HT-29 (cell line): ENCODE data around the gene ZNF76. TPM values are rescaled to one million over a fixed set of nuclear protein-coding genes. Genes with fewer than 3 reads are reported as not detected.
A peak's percentile ranks its signal among the peaks of the same experiment; 100 is the strongest.

Experiments
- DNase-seq: peaks from one replicate; pipeline ENCODE4 v3.0.0-alpha.2; 2015; ENCODE audit warnings: low spot score
- total RNA-seq: library from RNA; depleted of rRNA; stranded (reverse); fragments of >200 nt; shearing (Covaris generic); gene quantifications from 2 replicates; pipeline ENCODE4 v1.2.3, GENCODE V29; 2014; rRNA removed

The ZNF76 gene
- 19.5 and 23.1 TPM in 2 replicates for total RNA-seq

DNA sequence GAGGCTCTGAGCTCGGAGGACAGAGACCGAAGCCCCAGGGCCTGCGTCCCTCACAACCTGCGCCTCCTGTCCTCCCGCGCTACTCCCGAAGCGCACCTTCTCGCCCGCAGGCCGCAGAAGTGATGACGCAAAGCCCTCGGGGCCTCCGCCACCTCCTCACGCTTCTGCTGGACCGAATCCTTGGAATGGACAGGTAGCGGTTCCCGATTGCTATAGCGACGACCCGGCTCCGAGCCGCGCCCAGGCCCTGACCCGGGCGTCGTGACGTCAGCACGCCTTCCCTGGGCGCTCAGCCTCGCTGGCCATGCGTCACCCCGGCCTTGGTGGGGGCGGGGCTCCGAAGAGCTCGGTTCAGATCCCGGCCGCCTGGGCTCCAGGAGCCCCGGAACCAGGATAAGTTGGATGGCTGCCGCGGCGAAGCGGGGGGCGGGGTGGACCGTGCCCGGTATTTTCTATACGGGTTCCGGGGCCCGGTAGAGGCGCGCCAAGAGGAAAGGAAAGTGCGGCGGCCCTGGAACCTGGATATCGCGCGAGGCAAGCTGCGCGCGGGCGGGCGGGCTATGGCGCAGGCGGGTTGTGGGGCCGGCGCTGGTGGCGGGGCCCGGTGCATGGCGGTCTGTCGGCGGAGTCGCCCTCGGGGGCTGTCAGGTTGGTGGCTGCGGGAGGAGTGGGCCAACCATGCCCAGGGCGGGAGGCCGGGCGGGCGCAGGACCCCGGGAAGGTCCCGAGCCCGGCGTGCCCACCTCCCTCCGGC lies at the start of gene ZNF76:
Gene ZNF76, plus strand, starts transcription at position 542 of the 754 bp plus-strand sequence. CDS start 21,417 bp downstream, outside the sequence.
- peak; percentile 97 for DNase-seq

DNA sequence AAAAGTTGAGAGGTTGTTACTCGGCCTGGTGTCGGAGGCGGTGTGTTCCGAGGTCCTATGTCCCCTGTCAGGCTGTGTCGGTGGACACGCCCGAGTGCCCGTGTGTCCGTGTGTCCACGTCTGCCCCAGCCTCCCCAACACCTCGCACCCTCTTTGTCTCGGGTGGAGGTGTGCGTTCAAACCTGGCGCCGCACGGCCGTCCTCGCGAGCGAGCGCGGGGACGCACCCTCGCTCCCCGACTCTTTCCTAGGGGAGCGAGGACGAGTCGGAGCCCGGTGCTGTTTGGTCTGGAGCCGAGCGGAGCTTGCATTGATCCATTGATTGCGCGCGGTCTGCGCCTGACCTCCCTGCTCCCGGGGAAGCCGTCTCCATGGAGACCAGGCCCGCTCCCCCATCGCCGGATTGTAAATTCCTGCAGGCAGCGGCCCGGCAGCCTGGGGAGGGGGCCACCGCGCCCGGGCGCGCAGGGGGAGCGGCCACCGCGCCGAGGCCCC lies 46.2 kb upstream of the ZNF76 start:
- DNase-seq = no peak

DNA sequence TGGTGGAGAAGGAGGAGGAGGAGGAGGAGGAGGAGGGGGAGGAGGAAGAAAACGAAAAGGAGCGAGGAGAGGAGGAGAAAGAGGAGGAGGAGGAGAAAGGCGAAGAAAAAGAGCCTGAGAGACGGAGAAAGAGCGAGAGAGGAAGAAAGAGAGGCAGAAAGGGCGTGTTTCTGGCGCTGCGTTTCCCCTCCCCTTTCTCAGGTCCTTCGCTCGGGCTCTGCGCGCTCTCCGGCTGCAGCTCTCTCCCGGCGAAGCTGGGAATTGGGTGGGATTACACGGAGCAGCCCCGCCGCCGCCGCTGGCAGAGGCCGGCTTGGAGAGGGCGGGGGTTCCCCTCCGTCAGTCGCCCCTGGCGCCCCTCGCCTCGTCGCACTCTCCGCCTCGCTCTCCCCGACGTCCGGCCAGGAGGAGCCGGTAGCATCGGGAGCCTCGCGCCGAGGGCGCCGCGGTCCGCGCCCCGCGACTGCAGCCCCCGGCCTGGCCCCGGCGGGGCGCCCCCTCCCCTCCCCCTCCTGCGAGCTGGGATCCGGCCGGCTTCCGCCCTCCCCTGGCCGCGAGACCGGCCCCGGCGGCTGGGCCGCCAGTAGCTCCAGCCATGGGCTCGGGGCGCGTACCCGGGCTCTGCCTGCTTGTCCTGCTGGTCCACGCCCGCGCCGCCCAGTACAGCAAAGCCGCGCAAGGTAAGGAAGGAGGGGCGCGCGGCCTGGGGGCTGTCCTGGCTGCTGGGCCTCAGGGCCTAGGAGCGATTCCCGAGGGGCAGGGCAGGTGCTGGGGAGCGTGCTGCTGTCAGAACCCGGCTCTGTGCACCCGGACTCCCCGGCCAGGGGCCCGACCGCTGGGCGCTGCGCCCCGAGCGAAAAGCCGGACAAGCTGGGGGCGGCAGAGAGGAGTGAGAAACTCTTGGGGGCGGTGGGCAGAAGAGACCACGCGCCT lies 45.4 kb upstream of the ZNF76 start, which contains the start of gene SCUBE3:
Gene SCUBE3, plus strand, starts transcription at position 133 of the 933 bp plus-strand sequence. Its CDS starts 463 bp downstream, at position 596.
- no peak for DNase-seq

DNA sequence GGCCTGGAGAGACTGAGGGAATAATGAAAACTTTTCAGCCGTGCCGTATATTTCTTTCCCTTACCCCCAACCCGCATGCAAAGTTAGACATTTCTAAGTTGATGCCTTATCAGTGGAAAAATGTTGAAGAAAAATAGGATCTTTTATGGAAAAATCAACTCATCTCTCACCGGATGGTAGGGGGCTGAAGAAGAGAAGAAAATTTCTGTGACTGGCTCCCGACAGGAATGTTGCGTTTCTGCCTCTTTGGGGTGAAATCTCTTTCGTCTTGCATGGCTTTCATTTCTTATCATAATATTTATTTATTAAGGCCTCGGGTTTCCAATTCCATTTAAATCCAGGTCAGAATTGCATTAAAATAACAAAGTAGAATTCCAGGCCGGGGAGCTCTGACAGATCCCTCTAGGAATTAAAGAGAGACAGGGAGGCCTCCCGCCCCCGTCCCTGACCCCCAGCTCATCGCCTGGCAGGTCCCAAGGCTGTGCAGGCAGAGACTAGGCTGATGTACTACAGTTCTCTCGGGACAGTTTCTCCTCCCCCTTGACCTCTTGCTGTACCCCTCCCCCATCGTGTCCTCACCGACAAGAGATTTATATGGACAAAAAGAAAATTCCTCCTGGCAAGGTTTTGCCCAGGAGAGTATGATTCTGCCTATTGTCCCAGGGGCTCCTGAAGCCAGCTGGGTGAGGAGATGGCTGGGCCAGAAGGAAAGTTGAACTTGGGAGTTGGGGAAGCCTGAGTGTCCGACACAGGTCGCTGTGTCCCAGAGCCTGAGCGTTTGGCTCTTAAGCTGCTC lies 44.5 kb upstream of the ZNF76 start:
- no peak for DNase-seq

DNA sequence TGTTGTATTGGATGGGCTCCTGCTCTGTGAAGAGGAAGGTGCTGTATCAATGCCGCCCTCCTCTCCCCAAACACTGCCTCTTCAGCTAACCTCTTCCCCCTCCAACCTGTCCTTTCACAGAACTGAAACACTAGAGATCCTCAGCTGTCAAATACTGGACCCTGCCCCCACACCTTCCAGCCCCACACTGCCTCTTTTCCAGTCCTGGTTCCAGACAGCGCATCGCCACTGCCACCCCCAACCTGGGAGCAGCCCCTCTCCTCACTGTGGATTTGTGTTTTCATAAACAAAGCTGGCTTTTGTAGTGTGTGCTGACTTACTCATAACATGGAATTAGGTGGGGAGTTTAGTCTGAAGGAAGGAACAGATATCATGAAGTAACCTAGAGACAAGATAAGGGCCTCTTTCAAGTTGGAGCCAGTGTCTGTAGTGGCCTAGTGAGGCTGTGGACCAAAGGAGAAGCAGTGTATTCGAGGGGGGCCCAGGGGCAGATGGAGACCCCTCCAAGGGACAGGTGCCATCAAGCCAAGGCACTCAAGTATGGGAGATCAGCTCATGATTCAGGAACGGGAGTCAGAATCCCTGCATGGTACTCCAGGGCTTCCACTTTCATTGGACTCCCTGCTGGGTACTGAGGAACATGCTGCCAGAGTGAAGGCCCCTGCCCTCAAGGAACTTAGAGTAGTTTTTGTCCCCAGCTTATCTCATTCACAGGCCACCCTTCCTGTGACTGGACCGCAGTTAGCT lies 43.7 kb upstream of the ZNF76 start:
- no peak for DNase-seq

DNA sequence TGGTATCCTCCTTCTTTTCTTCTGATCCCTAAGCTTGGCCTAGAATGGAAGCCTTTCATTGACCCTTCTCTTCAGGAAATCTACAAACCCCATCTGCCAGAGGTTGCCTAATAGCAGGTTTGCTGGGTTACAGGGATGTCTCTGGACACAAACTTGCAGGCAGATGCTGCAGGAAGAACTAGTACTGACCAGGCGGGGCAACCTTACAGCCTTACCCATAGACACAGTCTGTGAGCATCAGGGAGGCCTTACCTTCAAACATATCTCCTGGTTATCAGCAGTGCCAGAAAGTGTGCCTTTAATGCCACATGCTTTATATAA lies 43.2 kb upstream of the ZNF76 start:
- no peak for DNase-seq

DNA sequence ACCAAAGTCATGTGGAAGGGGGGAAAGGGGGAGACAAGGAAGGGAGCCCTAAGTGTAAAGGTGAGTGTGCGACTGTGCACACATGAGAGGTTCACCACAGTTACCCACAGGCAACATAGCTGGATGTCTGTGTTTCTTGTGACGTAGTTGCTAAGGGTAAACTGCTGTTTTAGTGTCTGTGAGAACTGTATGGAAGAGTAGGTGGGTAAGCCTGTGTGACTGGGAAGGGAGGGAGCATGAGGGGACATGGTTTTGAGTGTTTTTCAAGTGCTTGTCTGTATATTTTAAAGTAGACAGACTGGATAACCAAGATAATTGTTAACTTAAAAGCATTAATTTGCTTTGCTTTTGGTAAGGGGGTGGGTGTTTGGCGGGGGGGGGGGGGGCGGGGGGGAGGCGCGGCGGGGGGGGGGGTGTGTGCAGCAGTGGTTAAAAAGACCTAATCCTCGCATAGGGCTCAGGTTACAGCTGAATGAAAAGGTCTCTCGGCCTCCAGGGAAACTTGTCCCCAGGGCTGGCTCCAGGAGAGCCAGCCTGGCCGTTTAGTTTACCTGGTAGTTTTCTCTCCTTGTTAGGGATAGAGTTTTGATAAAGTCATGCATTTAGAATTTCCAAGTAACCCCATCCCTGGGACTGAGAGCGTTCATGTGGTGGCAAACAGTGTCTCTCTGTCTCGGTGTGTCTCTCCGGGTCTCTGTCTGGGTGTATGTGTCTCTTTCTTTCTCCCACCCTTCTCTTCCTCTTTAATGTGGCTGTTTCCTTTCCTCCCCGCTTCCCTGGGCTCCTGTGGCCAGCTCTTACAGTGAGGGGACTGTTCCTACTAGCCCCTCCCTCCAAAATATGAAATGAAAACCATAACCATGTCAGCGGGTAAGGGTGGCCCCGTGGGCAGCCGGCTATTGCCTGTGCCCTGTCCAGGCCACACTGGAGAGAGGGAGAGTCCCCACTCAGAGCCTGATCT lies 42.4 kb upstream of the ZNF76 start:
- no peak for DNase-seq

DNA sequence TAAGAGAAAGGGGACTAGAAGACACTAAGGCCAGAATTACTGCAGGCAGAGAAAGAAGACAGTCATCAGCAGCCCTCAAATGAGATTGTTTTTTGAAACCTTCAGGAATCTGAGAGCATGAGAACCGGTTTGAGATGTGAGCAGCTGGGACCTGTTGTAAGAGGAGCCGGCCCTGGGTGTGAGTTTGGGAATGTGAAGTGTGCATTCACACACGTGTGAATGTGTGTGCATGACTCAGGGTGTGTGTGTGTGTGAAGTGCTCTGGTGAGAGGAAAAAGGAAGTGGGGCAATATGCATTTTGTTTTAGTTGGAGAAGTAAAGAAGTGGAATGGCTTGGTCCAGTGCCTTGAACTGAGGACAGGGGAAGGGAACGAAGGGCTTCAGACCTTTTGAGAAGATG lies 41.5 kb upstream of the ZNF76 start:
- DNase-seq = no peak

DNA sequence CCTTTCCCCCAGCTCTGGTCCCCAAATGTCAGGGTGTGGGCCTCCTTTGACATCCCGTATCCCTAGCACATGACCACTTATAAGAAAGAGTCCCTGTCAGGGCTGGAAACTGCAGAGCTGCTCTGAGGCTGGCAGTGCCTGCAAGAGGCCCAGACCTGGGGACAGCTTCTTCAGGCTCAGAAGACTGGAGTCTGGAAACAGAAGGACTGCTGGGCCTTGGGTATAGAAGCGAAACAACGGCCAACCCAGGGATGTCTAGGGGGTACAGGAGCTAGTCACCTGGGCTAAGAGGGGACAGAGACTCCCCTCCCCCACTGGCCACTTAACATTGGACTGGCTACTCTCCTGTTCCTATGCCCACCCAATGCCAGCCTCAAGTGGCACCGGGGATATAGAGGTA lies 41.1 kb upstream of the ZNF76 start:
- no peak for DNase-seq

DNA sequence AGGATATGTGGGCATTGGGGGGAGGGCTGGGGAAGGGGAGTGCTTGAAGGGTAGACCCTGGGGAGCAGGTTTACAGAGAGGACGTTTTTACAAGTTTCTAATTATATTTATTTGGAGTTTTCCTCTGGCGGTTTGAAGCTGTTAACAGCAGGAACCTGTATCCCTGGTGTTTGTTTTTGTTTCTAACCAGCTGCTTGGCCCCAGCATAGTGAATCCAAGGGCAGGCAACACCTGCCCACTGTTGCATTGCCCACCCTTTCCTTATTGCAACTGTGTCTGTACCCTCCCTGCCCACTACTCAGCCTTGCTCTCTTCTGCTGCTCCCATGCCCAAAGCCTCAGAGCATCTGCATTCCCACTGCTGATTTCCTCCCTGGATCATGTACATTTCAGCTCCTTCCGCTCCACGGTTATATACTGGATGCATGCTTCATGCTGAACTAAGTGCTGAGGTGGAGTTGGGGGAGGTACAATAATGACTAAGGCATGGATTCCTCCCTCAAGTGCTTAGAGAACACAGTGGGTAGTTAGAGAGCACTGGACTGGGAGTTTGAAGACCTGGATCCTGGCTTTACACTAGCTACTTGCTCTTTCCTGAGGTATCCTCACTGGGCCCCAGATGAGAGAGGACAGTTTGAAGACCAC lies 39.7 kb upstream of the ZNF76 start:
- no peak for DNase-seq

DNA sequence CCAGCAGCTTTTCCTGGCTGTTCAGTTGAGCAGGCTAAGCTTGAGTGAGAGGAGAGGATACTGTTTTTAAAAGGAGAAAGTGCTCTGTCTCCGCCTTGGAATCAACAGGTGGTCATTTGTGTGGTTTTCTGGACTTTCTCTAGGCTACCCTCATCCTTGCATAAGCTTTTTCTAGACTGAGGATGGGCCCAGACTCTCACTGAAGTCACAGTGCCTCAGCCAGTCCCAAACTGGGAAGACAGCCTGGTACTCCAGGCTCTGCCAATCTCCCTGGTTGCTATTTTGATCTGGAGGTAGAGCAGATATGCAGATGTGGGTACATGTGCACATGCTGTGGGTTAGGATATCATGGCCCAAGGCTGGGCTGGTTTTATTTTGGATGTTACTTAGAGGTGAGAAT lies 38.8 kb upstream of the ZNF76 start:
- no peak for DNase-seq

DNA sequence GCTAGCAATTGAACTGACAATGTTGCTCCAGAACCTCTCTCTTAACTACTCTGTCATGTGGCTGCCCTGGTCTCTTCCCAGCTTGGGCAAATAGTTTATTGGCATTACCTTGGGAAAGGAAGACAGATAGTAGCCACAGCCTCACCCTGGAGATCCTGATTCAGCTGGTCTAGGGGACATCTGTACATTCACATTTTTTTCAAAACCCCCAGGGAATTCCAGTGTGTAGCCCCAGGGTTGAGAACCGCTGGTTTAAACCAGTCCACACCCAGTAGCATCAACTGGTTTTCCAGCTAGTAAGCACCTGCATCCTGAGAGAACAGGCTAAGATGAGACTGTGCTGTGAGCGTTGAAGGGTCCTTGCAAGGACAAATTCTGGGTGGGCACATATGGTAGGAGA lies 36.1 kb upstream of the ZNF76 start:
- no peak for DNase-seq

DNA sequence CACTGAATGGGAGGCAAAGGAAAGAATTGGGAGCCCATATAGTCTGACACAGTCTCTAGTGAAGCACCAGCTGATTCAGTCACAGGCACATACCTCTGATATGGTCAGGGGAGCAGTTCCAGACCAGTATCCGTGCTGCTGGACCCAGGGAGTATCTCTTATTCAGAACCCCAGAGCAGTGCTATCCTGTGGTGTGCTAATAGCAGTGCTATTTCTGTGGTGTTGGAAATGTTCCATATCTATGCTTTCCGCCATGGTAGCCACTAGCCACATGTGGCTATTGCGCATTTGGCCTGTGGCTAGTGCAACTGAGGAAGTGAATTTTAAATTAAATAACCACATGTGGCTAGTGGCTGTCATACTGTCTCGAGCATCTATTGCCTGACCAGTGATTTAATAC lies 34.8 kb upstream of the ZNF76 start:
- DNase-seq = no peak

DNA sequence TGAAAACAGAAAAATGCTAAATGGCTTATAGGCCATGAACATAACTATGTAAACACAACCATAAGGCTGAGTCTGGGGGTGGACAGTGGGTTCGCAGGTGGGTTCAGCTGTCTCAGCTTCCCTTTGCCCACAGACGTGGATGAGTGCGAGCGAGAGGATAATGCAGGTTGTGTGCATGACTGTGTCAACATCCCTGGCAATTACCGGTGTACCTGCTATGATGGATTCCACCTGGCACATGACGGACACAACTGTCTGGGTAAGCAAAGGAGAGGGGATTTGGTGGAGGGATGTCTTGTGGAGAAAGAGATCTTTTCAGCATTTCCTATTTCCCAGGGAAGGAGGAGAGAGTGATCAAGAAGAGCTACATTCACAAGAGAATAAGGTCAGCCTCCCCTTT lies 31.1 kb upstream of the ZNF76 start:
- DNase-seq = no peak

DNA sequence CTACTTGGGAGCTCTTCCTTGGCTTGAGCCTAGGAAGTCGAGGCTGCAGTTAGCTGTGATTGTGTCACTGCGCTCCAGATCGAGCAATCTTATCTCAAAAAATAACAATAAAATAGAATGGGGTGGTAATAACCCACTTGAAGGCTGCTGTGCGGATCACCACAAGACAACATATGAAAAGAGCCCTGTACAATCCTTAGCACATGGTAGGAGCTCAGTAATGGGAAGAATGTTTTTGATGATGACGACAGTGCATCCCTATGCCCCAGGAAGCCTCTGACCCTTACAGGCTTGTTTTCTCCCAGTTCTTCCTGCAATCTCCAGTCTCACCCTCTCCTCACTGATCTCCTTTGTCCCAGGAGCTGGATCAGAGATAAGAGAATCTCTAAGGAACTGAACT lies 30.2 kb upstream of the ZNF76 start:
- no peak for DNase-seq

DNA sequence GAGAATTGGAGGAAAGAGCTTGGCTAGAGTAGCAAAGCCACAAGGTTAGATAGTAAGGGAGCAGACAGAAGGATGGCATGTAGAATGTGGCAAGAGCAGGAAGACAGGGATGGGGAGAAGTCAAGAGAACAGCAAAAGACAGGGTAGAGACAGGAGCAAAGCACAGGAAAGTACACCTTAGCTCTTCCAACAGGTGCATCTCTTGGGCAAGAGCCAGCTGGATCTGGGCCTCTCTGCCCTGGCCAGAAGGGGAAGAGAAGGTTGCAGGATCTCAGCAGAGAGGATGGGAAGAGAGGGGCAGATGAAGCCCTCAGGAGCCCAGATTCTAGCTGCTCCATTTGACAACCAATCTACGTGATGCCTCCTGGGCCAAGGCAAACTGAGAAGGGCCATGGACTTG lies 29.0 kb upstream of the ZNF76 start:
- DNase-seq = no peak

DNA sequence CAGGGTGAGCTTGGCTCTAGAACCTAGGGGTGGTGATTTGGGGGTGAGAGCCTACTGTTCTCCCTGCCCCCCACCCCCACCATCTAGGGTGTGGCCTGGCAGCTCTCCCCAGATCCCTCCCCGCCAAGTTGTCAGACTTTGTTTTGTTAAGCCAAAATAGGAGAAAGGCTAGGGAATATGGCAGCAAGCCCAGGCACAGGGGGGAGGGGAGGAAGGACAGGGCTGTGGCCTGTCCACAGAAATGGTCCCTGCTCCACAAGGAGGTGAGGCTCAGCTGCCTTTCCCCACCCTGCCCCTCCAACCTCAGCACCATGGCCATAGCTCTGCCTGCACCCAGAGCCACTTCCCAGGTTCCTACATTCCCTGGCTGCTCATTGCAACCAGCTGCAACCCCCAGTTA lies 28.6 kb upstream of the ZNF76 start:
- no peak for DNase-seq

DNA sequence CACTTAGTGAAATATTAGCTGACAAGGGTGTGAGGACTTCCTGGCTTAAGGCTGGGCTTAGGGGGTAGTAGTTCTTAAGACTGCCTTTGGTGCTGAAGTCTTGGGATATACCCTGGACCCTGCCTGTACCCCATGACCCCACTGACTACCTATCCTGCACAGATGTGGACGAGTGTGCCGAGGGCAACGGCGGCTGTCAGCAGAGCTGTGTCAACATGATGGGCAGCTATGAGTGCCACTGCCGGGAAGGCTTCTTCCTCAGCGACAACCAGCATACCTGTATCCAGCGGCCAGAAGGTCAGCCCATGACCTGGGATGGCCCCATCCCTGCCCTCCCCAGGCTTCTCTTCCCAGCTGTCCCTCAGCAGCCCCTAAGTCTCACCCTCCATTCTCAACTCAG lies 28.0 kb upstream of the ZNF76 start:
- no peak for DNase-seq

DNA sequence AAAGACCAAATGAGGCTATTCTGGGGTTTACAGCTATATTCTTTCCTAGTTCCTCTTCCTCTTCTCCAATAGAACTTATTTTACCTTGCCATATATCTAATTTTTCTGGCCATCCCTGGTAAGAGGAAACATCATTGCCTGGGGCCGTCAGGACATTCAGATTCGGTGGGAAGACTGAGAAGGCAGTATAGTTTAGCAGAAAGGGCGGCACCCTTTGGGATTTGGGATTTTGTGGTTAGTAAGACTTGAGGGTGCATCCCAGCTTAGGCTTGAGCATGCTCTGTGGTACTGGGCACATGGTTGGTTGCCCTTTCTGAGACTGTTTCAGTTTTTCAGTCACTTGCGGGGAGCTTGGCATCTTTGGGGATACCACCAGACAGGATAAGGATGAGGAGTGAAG lies 24.6 kb upstream of the ZNF76 start:
- no peak for DNase-seq
